Activated naive CD4-positive, alpha-beta T cell treated with anti-CD3 and anti-CD28 coated beads, Interleukin-2, amount 50 U/mL, for 24 hours (primary cell): ENCODE results near the gene HPCAL1.

ENCODE experiments used
- H3K27ac Mint-ChIP-seq: one replicate; pipeline ENCODE4 v1.8.0; 2021; ENCODE audit warnings: mild to moderate bottlenecking, mixed read lengths
- H3K27me3 Mint-ChIP-seq: one replicate; pipeline ENCODE4 v1.8.0; 2021; ENCODE audit warnings: mixed read lengths
- H3K36me3 Mint-ChIP-seq: one replicate; pipeline ENCODE4 v1.8.0; 2021; ENCODE audit warnings: mixed read lengths
- H3K4me1 Mint-ChIP-seq: one replicate; pipeline ENCODE4 v1.8.0; 2021; ENCODE audit warnings: mixed read lengths
- H3K4me3 Mint-ChIP-seq: one replicate; pipeline ENCODE4 v1.8.0; 2021; ENCODE audit warnings: mild to moderate bottlenecking, mixed read lengths
- H3K9me3 Mint-ChIP-seq: one replicate; pipeline ENCODE4 v1.8.0; 2021; ENCODE audit warnings: mixed read lengths

Gene HPCAL1

DNA sequence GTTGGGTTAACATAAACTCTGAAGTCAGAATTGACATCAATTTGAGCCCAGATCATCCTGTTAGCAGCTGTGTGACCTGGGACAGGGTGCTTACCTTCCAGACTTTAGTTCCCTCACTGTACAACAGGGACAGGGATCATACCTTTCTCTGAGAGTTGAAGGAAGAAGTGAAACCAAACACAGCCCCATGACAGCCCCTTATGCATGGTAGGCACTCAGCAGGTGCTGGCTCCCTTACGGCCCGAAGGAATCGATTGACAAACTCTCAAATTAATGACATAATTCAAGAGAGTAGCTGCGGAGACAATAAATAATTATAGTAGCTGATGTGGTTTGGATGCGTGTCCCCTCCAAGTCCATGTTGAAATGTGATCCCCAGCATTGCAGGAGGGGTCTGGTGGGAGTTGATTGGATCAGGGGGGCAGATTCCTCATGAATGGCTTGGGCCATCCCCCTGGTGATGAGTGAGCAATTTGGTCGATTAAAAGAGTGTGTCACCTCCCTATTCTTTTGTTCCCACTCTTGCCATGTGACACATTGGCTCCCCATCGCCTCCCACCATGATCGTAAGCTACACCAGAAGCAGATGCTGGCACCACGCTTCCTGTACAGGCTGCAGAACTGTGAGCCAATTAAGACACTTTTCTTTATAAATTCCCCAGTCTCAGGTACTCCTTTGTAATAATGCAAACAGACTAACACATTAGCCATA, 73.0 kb downstream of the HPCAL1 start:
- peak overlapping the region; percentile 50 for H3K4me3 Mint-ChIP-seq
- H3K27ac Mint-ChIP-seq = peak overlapping the region; percentile 86
- H3K4me1 Mint-ChIP-seq = peaks cover 82% of the 10 kb centered on the region
- H3K9me3 Mint-ChIP-seq = no peaks in the 10 kb centered on the region
- peaks cover 3% of the 10 kb centered on the region for H3K36me3 Mint-ChIP-seq
- H3K27me3 Mint-ChIP-seq = no peaks in the 10 kb centered on the region

DNA sequence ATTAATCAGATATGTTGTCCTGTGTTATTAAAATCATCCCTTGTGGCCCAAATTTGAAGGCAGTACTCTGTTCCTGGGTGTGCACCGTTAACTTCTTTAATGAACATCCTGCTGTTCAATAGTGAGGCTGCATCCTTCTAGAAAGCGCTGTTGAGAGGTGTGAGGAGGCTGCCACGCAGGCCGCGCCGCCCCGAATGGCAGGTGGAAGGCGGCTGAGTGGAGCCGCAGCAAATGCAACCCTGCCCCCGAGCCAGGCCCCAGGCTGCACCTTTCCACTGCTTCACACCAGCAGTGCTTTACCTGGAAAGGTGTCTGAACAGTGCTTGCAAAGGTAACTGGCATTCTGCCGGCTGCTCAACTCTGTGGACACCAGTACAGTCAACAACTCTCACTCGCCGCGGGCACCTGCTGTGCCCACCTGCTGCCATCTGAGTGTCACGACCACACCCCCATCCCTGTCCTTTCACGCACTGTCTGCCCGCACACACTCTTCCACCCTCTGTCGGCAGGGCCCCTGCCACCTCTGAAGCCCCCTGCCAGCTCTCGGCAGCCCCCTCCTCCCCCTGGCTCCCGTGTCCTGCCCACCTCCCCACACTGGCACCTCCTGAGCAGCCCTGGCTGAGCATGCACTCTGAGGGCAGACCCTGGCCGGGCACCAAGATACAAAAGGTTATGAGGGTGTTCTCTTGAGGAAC, 74.5 kb downstream of the HPCAL1 start:
- Mint-ChIP-seq H3K4me1 (peaks cover 89% of the 10 kb centered on the region), H3K27ac (peak overlapping the region; percentile 59), H3K4me3 (peak overlapping the region; percentile 33), H3K27me3 (no peaks in the 10 kb centered on the region), H3K36me3 (peaks cover 3% of the 10 kb centered on the region), H3K9me3 (no peaks in the 10 kb centered on the region)

DNA sequence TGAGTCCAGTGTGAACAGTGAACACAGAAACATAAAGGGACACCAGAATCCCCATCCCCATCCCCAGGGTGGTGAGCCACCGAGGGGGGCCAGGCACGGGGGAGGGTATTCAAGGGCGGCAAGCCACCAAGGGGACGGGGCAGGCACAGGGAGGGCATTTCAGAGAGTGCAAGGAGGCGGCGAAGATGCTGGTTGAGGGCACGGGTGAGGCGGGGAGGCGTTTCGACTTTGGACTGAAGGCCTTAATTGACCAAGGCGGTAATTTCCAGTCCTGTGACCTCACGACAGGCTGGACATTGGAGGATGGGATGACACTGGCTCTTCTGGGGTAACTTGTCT, 75.0 kb downstream of the HPCAL1 start:
- Mint-ChIP-seq H3K36me3 (peaks cover 3% of the 10 kb centered on the region), H3K4me3 (peak overlapping the region; percentile 60), H3K27me3 (no peaks in the 10 kb centered on the region), H3K27ac (peak overlapping the region; percentile 83), H3K4me1 (peaks cover 90% of the 10 kb centered on the region), H3K9me3 (no peaks in the 10 kb centered on the region)

DNA sequence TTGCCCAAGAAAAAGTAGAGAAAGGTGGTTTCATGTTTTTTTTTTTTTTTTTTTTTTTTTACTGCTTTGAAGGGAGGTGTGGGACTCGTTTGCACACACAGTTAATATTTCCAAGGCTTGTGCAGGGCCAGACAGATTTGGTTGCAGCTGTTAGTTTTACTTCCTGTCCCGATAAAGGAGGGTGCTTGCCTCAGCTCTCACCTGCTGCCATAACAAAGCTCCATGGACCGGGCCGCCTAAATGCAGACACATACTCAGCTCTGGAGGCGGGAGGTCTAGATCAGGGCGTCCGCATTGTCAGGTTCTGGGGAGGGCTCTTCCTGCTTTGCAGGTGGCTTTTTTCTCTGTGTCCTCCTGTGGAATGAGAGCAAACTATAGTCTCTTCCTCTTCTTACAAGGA, 75.5 kb downstream of the HPCAL1 start:
- peaks cover 88% of the 10 kb centered on the region for H3K4me1 Mint-ChIP-seq
- no peaks in the 10 kb centered on the region for H3K9me3 Mint-ChIP-seq
- no peaks in the 10 kb centered on the region for H3K27me3 Mint-ChIP-seq
- H3K27ac Mint-ChIP-seq = peak overlapping the region; percentile 83
- H3K4me3 Mint-ChIP-seq = peak overlapping the region; percentile 60
- H3K36me3 Mint-ChIP-seq = no peaks in the 10 kb centered on the region

DNA sequence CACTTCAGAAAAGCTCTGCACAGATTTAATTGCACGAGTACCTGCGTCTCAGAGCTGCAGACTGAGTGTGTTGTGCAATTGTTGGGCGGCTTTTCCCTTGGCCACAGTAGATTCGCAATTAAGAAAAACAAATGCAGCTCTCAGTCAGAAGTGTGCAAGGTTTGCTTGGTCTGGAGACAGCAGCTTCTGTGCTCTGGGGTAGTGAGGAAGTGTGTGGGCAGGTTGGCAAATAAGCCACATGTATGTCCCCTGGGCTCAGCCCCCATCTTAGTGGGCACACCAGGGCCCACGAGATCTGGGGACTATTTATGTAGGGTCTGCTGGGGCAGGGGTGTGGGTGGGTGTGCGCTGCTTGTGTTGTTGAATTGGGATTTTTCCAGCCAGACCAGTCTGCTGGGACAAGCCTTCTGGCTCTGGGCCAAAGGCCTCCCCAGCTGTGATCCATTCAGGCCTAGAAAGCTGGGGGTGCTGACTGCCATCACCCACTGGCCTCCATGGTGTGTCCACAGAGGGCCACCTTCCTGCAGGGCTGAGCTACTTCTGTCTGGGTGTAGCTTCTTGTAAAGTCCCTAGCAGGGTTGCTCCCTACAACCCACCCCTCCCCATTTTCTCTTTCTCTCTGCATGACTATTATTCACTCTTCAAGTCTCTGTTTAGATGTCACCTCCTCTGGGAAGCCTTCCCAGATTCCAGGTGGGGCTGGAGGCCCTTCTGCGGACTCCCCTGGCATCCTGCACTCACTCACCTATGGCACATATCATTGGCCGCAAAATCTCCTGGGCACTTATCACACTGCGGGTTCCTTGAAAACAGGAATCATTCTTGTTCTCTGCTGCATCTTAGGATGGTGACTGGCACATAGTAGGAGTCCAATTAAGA, 77.6 kb downstream of the HPCAL1 start:
- H3K4me3 Mint-ChIP-seq = no peak overlapping the region
- H3K9me3 Mint-ChIP-seq = no peaks in the 10 kb centered on the region
- peaks cover 88% of the 10 kb centered on the region for H3K4me1 Mint-ChIP-seq
- H3K27ac Mint-ChIP-seq = peak overlapping the region; percentile 75
- H3K27me3 Mint-ChIP-seq = no peaks in the 10 kb centered on the region
- no peaks in the 10 kb centered on the region for H3K36me3 Mint-ChIP-seq

DNA sequence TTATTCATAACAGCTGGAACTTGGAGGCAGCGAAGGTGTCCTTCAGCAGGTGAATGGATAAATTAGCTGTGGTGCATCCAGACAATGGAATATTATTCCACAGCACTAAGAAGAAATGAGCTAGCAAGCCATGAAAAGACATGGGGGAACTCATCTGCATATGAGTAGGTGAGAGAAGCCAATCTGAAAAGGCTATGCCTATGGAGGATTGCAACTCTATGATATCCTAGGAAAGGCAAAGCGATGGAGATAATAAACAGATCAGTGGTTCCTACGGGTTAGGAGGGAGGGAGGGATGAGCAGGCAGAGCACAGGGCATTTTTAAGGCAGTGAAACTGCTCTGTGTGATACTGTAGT, 79.3 kb downstream of the HPCAL1 start:
- H3K27ac Mint-ChIP-seq = peak overlapping the region; percentile 77
- H3K4me3 Mint-ChIP-seq = peak overlapping the region; percentile 46
- H3K36me3 Mint-ChIP-seq = peaks cover 2% of the 10 kb centered on the region
- no peaks in the 10 kb centered on the region for H3K27me3 Mint-ChIP-seq
- H3K4me1 Mint-ChIP-seq = peaks cover 86% of the 10 kb centered on the region
- no peaks in the 10 kb centered on the region for H3K9me3 Mint-ChIP-seq

DNA sequence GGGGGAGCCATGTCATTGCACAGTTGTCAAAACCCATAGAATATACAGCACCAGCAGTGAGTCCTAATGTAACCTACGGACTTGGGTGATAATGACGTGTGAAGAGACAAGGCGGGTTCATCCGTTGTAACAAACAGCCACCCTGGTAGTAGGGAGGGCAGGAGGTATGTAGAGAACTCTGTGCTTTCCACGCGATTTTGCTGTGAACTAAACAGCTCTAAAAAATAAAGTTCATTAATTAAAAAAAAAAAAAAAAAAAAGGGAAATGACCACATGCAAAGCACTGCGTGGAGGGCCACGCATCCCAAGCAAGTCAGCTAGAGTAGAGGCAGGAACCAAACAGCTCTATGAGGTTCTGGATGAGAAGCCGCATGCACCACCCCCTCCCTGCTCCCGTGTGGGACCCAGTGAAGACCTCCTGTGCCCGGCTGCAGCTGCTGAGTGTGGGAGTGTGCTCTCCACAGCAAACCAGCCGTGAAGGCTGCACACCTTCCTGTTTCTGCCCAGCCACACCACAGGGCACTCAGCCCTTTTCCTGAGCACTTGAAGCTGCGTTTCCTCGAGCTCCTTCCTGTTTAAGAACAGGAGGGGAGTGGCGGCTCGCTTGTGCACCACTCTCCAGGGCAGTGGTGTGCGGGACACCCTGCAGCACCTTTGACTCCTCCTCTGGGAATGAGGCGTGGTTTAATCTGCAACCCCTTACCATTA, 79.8 kb downstream of the HPCAL1 start:
- Mint-ChIP-seq H3K27me3 (no peaks in the 10 kb centered on the region), H3K27ac (peak overlapping the region; percentile 77), H3K36me3 (peaks cover 3% of the 10 kb centered on the region), H3K4me3 (peak overlapping the region; percentile 55), H3K4me1 (peaks cover 86% of the 10 kb centered on the region), H3K9me3 (no peaks in the 10 kb centered on the region)

DNA sequence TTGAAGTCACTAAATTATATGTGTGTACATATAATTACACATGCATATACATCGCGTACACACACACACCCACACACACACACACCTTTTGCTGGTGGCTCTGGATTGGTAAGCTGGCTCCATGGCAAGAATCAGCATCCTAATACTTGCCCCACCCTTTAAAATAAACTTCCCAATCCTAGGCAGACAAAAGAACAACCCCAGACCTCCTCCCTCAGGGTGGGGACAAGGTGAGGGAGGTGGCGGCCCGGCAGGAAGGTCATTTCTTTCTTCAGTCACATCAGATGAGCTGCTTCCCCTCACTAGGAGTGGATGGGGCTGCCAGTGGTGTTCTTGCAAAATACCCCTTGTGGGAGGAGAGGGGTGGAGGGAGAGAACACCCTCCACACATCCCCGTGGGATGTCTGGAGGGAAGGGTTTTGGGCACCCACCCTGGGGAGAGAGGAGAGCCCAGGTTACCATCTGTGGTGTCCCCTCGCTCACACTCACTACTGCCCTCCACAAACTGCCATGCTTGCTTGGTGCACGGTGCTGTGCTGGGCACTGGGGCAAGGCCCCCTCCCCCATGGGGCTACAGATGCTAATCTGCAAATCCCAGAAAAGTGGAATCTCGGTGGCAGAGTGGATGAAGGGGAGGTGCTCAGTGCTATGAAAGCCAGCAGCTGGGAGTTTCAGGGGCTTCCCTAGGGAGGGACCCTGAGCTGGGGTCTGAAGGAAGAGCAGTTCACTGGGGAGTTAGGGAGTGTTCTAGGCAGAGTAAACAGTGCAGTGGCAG, 81.4 kb downstream of the HPCAL1 start:
- H3K4me3 Mint-ChIP-seq = peak overlapping the region; percentile 11
- no peaks in the 10 kb centered on the region for H3K9me3 Mint-ChIP-seq
- peak overlapping the region; percentile 72 for H3K27ac Mint-ChIP-seq
- peaks cover 83% of the 10 kb centered on the region for H3K4me1 Mint-ChIP-seq
- peaks cover 4% of the 10 kb centered on the region for H3K36me3 Mint-ChIP-seq
- H3K27me3 Mint-ChIP-seq = no peaks in the 10 kb centered on the region

DNA sequence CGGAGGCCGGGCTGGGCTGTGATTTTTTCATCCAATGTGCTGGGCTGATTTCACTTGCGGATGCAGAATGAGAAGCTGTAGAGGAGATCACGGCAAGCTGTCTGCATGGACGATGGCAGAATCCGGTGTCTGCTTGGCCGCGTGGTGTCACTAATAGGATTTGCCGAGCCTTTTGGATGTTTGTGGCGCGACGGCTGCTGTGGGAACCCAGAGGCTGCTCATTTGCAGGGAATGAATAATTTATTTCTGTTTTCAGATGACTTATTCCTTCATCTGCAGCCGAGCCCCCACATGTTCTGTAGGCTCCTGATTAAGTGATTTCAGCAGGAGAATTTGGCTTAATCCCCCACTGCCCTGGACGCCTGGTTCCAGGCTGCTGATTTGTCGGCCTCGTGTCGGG, 82.8 kb downstream of the HPCAL1 start:
- no peak overlapping the region for H3K4me3 Mint-ChIP-seq
- H3K4me1 Mint-ChIP-seq = peaks cover 77% of the 10 kb centered on the region
- H3K9me3 Mint-ChIP-seq = no peaks in the 10 kb centered on the region
- no peak overlapping the region for H3K27ac Mint-ChIP-seq
- no peaks in the 10 kb centered on the region for H3K27me3 Mint-ChIP-seq
- peaks cover 4% of the 10 kb centered on the region for H3K36me3 Mint-ChIP-seq

DNA sequence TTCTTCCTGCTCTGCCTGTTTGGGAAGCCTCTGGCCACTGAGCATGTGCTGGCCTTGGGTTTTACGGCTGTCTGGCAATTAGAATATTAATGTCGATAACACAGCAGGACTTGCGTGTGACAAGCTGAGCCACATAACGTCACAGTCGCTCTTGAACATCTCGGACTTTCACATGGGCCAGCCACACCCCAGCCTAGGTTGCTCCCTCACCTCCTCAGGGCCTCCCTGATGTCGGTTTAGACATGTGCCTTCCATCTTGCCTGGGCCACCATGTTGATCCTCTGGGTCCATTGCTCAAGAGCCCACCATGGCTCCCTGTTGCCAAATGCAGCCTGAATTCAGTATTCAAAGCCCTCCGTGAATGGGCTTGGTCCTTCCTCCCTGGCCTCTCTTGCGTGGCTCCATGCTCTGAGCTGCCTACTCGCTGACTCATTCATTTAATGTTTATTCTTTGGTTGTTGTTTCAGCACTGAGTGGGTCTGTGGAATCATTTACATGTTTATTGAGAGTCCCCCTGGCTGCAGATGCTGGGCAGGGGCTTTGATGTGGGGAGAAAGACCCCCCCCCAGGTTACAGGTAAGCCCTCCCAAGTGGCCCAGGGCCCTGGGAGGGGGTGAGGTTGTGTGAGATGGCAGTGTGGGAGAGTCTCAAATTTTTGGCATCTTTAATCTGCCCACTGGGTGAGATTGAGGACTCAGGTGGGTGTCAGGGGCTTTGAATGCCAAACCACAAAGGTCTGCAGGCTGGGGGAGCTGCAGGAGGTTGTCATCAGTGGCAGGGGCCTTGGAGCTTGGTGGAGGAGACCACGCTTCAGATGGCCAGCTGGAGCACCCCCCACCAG, 83.4 kb downstream of the HPCAL1 start:
- Mint-ChIP-seq H3K36me3 (peaks cover 4% of the 10 kb centered on the region), H3K27me3 (no peaks in the 10 kb centered on the region), H3K27ac (peak overlapping the region; percentile 91), H3K4me3 (peak overlapping the region; percentile 21), H3K9me3 (no peaks in the 10 kb centered on the region), H3K4me1 (peaks cover 77% of the 10 kb centered on the region)

DNA sequence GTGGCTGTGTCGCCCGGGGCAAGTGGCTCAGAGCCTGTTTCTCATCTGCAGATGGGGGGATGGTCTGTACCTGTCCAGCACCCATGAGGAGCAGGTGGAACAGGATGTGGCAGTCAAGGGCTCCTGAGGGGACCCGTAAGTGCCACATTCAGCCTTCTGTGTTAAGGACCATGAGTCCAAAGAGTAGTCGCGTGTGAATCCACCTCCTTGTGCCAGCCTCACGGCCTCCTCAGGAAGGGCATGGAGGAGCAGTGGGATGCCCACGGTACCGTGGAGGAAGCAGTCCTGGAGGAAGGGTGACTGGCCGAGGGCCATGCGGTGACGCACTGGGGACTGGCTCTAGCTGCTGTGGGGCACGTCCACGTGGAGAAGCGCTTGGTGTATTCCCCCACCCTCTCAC, 84.3 kb downstream of the HPCAL1 start:
- Mint-ChIP-seq H3K36me3 (peaks cover 4% of the 10 kb centered on the region), H3K4me3 (no peak overlapping the region), H3K27me3 (no peaks in the 10 kb centered on the region), H3K4me1 (peaks cover 75% of the 10 kb centered on the region), H3K27ac (no peak overlapping the region), H3K9me3 (no peaks in the 10 kb centered on the region)

DNA sequence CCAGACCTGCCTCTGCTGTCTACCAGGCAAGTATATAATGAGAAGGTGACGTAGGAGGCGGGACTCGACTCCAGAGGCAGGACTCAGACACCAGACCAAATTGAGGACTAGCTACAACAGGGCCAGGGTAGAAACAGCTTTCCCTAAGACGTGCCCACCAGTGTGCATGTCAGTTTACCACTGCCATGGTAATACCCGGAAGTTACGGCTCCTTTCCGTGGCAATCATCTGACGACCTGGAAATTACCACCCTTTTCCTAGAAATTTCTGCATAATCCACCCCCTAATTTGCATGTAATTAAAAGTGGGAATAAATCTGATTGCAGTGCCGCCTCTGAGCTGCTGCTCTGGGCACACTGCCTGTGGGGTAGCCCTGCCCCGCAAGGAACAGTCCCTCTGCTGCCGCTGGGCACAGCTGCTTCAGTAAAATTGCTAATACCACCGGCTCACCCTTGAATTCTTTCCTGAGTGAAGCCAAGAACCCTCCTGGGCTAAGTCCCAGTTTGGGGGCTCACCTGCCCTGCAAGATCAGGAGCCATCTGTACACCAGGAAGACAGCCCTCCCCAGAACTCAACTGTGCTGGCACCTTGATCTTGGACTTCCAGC, 86.4 kb downstream of the HPCAL1 start:
- no peaks in the 10 kb centered on the region for H3K27me3 Mint-ChIP-seq
- H3K4me3 Mint-ChIP-seq = no peak overlapping the region
- peaks cover 4% of the 10 kb centered on the region for H3K36me3 Mint-ChIP-seq
- H3K9me3 Mint-ChIP-seq = no peaks in the 10 kb centered on the region
- H3K27ac Mint-ChIP-seq = peak overlapping the region; percentile 79
- peaks cover 73% of the 10 kb centered on the region for H3K4me1 Mint-ChIP-seq

DNA sequence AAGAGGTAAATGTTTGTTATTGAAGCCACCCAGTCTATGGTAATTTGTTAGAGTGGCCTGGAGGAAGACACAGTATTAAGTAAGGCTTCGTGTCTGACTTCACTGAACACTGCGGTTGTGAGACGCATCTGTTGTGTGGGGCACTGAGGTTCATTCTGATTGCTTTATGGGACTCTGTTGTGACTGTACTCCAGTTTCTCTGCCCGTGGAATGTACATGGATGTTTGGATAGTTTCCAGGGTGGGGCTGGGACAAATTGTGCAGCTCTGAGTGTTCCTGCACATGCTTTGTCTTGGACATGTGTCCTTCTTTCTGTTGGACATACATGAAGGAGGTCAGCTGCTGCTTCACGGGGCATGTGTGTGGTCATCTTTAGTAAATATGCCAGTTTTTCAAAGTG, 86.9 kb downstream of the HPCAL1 start:
- Mint-ChIP-seq H3K4me1 (peaks cover 73% of the 10 kb centered on the region), H3K4me3 (no peak overlapping the region), H3K36me3 (peaks cover 4% of the 10 kb centered on the region), H3K27ac (peak overlapping the region; percentile 79), H3K27me3 (no peaks in the 10 kb centered on the region), H3K9me3 (no peaks in the 10 kb centered on the region)

DNA sequence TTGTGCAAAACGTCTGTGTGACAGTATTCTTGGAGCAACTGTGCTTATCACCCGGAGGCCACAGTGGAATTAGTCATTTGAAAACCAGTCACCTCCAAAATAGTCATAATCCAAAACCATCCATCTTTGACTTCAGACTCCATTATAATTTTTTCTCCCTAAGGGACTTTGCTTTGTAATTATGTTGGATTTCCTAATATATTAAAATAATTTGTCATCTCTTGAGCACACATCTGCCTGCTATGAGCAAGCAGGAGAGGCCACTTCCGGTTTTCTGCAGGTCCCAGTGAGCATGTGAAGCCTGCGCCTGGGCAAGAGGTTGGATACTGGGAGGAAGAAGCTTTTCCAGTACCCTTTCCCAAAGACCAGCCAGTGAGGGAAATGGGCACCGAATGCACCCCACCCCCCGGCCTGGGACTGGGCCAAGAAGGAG, 87.7 kb downstream of the HPCAL1 start:
- Mint-ChIP-seq H3K9me3 (no peaks in the 10 kb centered on the region), H3K4me3 (no peak overlapping the region), H3K27ac (no peak overlapping the region), H3K27me3 (no peaks in the 10 kb centered on the region), H3K36me3 (peaks cover 4% of the 10 kb centered on the region), H3K4me1 (peaks cover 73% of the 10 kb centered on the region)
